ENCODE results near the gene AMFR.
A peak's percentile ranks its signal among the peaks of the same experiment; 100 is the strongest.

The AMFR gene

GRCh38 chr16:56357765-56358322, 67.5 kb downstream of the AMFR start:
- Histone ChIP-seq H3K27me3 (ENCODE audit: control insufficient read depth in 1 of 2, insufficient read depth in 2 of 2, low read length in 2 of 2) (no peaks in the 10 kb centered on the region), H3K36me3 (ENCODE audit: insufficient read depth, low read length) (peaks cover 6% of the 10 kb centered on the region), H3K27ac (ENCODE audit: low read depth, low read length) (peak overlapping the region; percentile 52), H3K9ac (ENCODE audit: low read length) (no peak overlapping the region), H3K4me3 (ENCODE audit: low read depth in 1 of 2, low read length in 2 of 2) (no peak overlapping the region), H3K4me1 (ENCODE audit: insufficient read depth, low read length) (peaks cover 7% of the 10 kb centered on the region), H3K9me3 (ENCODE audit: low read length) (no peaks in the 10 kb centered on the region)

GRCh38 chr16:56357241-56357764, 68.0 kb downstream of the AMFR start:
- Histone ChIP-seq H3K4me3 (ENCODE audit: low read depth in 1 of 2, low read length in 2 of 2) (peak overlapping the region; percentile 49 to 74), H3K9me3 (ENCODE audit: low read length) (no peaks in the 10 kb centered on the region), H3K9ac (ENCODE audit: low read length) (peak overlapping the region; percentile 92), H3K4me1 (ENCODE audit: insufficient read depth, low read length) (peaks cover 7% of the 10 kb centered on the region), H3K27me3 (ENCODE audit: control insufficient read depth in 1 of 2, insufficient read depth in 2 of 2, low read length in 2 of 2) (no peaks in the 10 kb centered on the region), H3K27ac (ENCODE audit: low read depth, low read length) (peak overlapping the region; percentile 52), H3K36me3 (ENCODE audit: insufficient read depth, low read length) (peaks cover 1% of the 10 kb centered on the region)

GRCh38 chr16:56356276-56357240, 68.8 kb downstream of the AMFR start:
- peak overlapping the region; percentile 52 for H3K27ac ChIP-seq (ENCODE audit: low read depth, low read length)

GRCh38 chr16:56355786-56356275, 69.5 kb downstream of the AMFR start:
- H3K4me1 ChIP-seq (ENCODE audit: insufficient read depth, low read length): peaks cover 7% of the 10 kb centered on the region
- no peak overlapping the region for H3K27ac ChIP-seq (ENCODE audit: low read depth, low read length)
- H3K36me3 ChIP-seq (ENCODE audit: insufficient read depth, low read length): no peaks in the 10 kb centered on the region
- no peaks in the 10 kb centered on the region for H3K27me3 ChIP-seq (ENCODE audit: control insufficient read depth in 1 of 2, insufficient read depth in 2 of 2, low read length in 2 of 2)
- H3K4me3 ChIP-seq (ENCODE audit: low read depth in 1 of 2, low read length in 2 of 2): no peak overlapping the region
- peak overlapping the region; percentile 92 for H3K9ac ChIP-seq (ENCODE audit: low read length)
- no peaks in the 10 kb centered on the region for H3K9me3 ChIP-seq (ENCODE audit: low read length)

More at GRCh38 chr16:56356276-56357240, 68.8 kb downstream of the AMFR start:
- H3K9ac ChIP-seq (ENCODE audit: low read length): peak overlapping the region; percentile 92
- H3K9me3 ChIP-seq (ENCODE audit: low read length): no peaks in the 10 kb centered on the region
- no peaks in the 10 kb centered on the region for H3K36me3 ChIP-seq (ENCODE audit: insufficient read depth, low read length)
- H3K27me3 ChIP-seq (ENCODE audit: control insufficient read depth in 1 of 2, insufficient read depth in 2 of 2, low read length in 2 of 2): no peaks in the 10 kb centered on the region
- peak overlapping the region; percentile 49 to 74 for H3K4me3 ChIP-seq (ENCODE audit: low read depth in 1 of 2, low read length in 2 of 2)
- H3K4me1 ChIP-seq (ENCODE audit: insufficient read depth, low read length): peaks cover 7% of the 10 kb centered on the region

- H3K4me1 ChIP-seq (ENCODE audit: insufficient read depth, low read length): peaks cover 7% of the 10 kb centered on the region
- no peak overlapping the region for H3K4me3 ChIP-seq (ENCODE audit: low read depth in 1 of 2, low read length in 2 of 2)
- H3K9ac ChIP-seq (ENCODE audit: low read length): no peak overlapping the region
- H3K36me3 ChIP-seq (ENCODE audit: insufficient read depth, low read length): no peaks in the 10 kb centered on the region
- H3K27ac ChIP-seq (ENCODE audit: low read depth, low read length): no peak overlapping the region
- no peaks in the 10 kb centered on the region for H3K9me3 ChIP-seq (ENCODE audit: low read length)
- H3K27me3 ChIP-seq (ENCODE audit: control insufficient read depth in 1 of 2, insufficient read depth in 2 of 2, low read length in 2 of 2): no peaks in the 10 kb centered on the region
These were observed 70.1 kb downstream of the AMFR start for GRCh38 chr16:56355221-56355620.

GRCh38 chr16:56354746-56355145, 70.6 kb downstream of the AMFR start:
- H3K4me3 ChIP-seq (ENCODE audit: low read depth in 1 of 2, low read length in 2 of 2): no peak overlapping the region
- no peaks in the 10 kb centered on the region for H3K36me3 ChIP-seq (ENCODE audit: insufficient read depth, low read length)
- H3K9ac ChIP-seq (ENCODE audit: low read length): no peak overlapping the region
- H3K9me3 ChIP-seq (ENCODE audit: low read length): no peaks in the 10 kb centered on the region
- H3K27ac ChIP-seq (ENCODE audit: low read depth, low read length): no peak overlapping the region
- no peaks in the 10 kb centered on the region for H3K27me3 ChIP-seq (ENCODE audit: control insufficient read depth in 1 of 2, insufficient read depth in 2 of 2, low read length in 2 of 2)
- peaks cover 7% of the 10 kb centered on the region for H3K4me1 ChIP-seq (ENCODE audit: insufficient read depth, low read length)

- Histone ChIP-seq H3K27ac (ENCODE audit: low read depth, low read length) (no peak overlapping the region), H3K9me3 (ENCODE audit: low read length) (no peaks in the 10 kb centered on the region), H3K9ac (ENCODE audit: low read length) (no peak overlapping the region), H3K4me3 (ENCODE audit: low read depth in 1 of 2, low read length in 2 of 2) (no peak overlapping the region), H3K4me1 (ENCODE audit: insufficient read depth, low read length) (peaks cover 7% of the 10 kb centered on the region), H3K27me3 (ENCODE audit: control insufficient read depth in 1 of 2, insufficient read depth in 2 of 2, low read length in 2 of 2) (no peaks in the 10 kb centered on the region), H3K36me3 (ENCODE audit: insufficient read depth, low read length) (no peaks in the 10 kb centered on the region)
These were observed 71.3 kb downstream of the AMFR start for GRCh38 chr16:56354016-56354415.

- H3K9me3 ChIP-seq (ENCODE audit: low read length): no peaks in the 10 kb centered on the region
- no peaks in the 10 kb centered on the region for H3K36me3 ChIP-seq (ENCODE audit: insufficient read depth, low read length)
- no peaks in the 10 kb centered on the region for H3K27me3 ChIP-seq (ENCODE audit: control insufficient read depth in 1 of 2, insufficient read depth in 2 of 2, low read length in 2 of 2)
- no peak overlapping the region for H3K4me3 ChIP-seq (ENCODE audit: low read depth in 1 of 2, low read length in 2 of 2)
- peaks cover 7% of the 10 kb centered on the region for H3K4me1 ChIP-seq (ENCODE audit: insufficient read depth, low read length)
- no peak overlapping the region for H3K27ac ChIP-seq (ENCODE audit: low read depth, low read length)
- H3K9ac ChIP-seq (ENCODE audit: low read length): no peak overlapping the region
These were observed 72.1 kb downstream of the AMFR start for GRCh38 chr16:56353054-56353921.

- Histone ChIP-seq H3K36me3 (ENCODE audit: insufficient read depth, low read length) (no peaks in the 10 kb centered on the region), H3K4me1 (ENCODE audit: insufficient read depth, low read length) (peaks cover 7% of the 10 kb centered on the region), H3K9me3 (ENCODE audit: low read length) (no peaks in the 10 kb centered on the region), H3K27me3 (ENCODE audit: control insufficient read depth in 1 of 2, insufficient read depth in 2 of 2, low read length in 2 of 2) (no peaks in the 10 kb centered on the region), H3K4me3 (ENCODE audit: low read depth in 1 of 2, low read length in 2 of 2) (no peak overlapping the region), H3K9ac (ENCODE audit: low read length) (no peak overlapping the region), H3K27ac (ENCODE audit: low read depth, low read length) (no peak overlapping the region)
These were observed 72.8 kb downstream of the AMFR start for GRCh38 chr16:56352351-56353053.

- no peak overlapping the region for H3K27ac ChIP-seq (ENCODE audit: low read depth, low read length)
- no peaks in the 10 kb centered on the region for H3K9me3 ChIP-seq (ENCODE audit: low read length)
- H3K4me3 ChIP-seq (ENCODE audit: low read depth in 1 of 2, low read length in 2 of 2): no peak overlapping the region
- H3K9ac ChIP-seq (ENCODE audit: low read length): no peak overlapping the region
- no peaks in the 10 kb centered on the region for H3K27me3 ChIP-seq (ENCODE audit: control insufficient read depth in 1 of 2, insufficient read depth in 2 of 2, low read length in 2 of 2)
- H3K36me3 ChIP-seq (ENCODE audit: insufficient read depth, low read length): no peaks in the 10 kb centered on the region
- peaks cover 7% of the 10 kb centered on the region for H3K4me1 ChIP-seq (ENCODE audit: insufficient read depth, low read length)
These were observed 73.9 kb downstream of the AMFR start for GRCh38 chr16:56351481-56351880.

Data from muscle layer of colon (tissue), 2 donors.